OCI-LY3 (cell line): ENCODE results near the gene MIEF1.

ENCODE experiments used
- H2AFZ ChIP-seq: fragments of 200-600, 300-600 bp; shearing (Covaris generic); 2 replicates; pipeline ENCODE4 v1.6.0; 2014; ENCODE audit warnings: antibody characterized with exemption, low read depth, low read length
- H3K27ac ChIP-seq: fragments of 200-600, 300-600 bp; sonication (generic); 2 replicates; pipeline ENCODE4 v1.5.1; 2014; ENCODE audit warnings: mild to moderate bottlenecking, low read length, moderate library complexity, mixed read lengths
- H3K27me3 ChIP-seq: fragments of 200-600, 300-600 bp; sonication (generic); 2 replicates; pipeline ENCODE4 v1.6.1; 2014; ENCODE audit warnings: low read depth, low read length, mixed read lengths
- H3K36me3 ChIP-seq: fragments of 200-600, 300-600 bp; sonication (generic); replicated peaks from 2 replicates; pipeline ENCODE3; 2014; ENCODE audit warnings: low read depth, low read length, mixed read lengths
- H3K4me1 ChIP-seq: fragments of 300-600, 200-600 bp; sonication (generic); 2 replicates; pipeline ENCODE4 v1.6.1; 2014; ENCODE audit warnings: low read length, mixed read lengths
- H3K4me2 ChIP-seq: fragments of 200-600, 300-600 bp; sonication (generic); 2 replicates; pipeline ENCODE4 v1.6.1; 2014; ENCODE audit warnings: low read length, mixed read lengths
- H3K4me3 ChIP-seq: fragments of 300-600, 200-600 bp; sonication (generic); 2 replicates; pipeline ENCODE4 v1.5.1; 2014; ENCODE audit warnings: antibody characterized with exemption, mild to moderate bottlenecking, low read length, moderate library complexity
- H3K79me2 ChIP-seq: fragments of 300-600, 200-600 bp; shearing (Covaris generic); 2 replicates; pipeline ENCODE4 v1.6.1; 2014; ENCODE audit warnings: mild to moderate bottlenecking, low read length, mixed read lengths
- H3K9ac ChIP-seq: fragments of 300-600, 200-600 bp; shearing (Covaris generic); 2 replicates; pipeline ENCODE4 v1.6.0; 2014; ENCODE audit warnings: mild to moderate bottlenecking, low read length, moderate library complexity
- H3K9me3 ChIP-seq: fragments of 200-600, 300-600 bp; shearing (Covaris generic); 2 replicates; pipeline ENCODE4 v1.6.1; 2014; ENCODE audit warnings: low read length, mixed read lengths; ENCODE audit not compliant: insufficient read depth
- H4K20me1 ChIP-seq: fragments of 200-600, 300-600 bp; sonication (generic); 2 replicates; pipeline ENCODE4 v1.6.1; 2016; ENCODE audit warnings: low read length, mixed read lengths; ENCODE audit not compliant: insufficient read depth
- EZH2phosphoT487 ChIP-seq: fragments of 200-600 bp; shearing (Covaris generic); IDR thresholded peaks from 2 replicates; pipeline ENCODE4 v1.6.1; 2018; ENCODE audit warnings: antibody characterized with exemption, mixed run types, low read depth
- TF ChIP-seq, protein P1 (sequence below): fragments of 200-600, 300-600 bp; sonication (generic); IDR thresholded peaks from 2 replicates; pipeline ENCODE4 v1.5.1; 2014; ENCODE audit warnings: antibody characterized with exemption, low read length, low read depth

The MIEF1 gene

DNA sequence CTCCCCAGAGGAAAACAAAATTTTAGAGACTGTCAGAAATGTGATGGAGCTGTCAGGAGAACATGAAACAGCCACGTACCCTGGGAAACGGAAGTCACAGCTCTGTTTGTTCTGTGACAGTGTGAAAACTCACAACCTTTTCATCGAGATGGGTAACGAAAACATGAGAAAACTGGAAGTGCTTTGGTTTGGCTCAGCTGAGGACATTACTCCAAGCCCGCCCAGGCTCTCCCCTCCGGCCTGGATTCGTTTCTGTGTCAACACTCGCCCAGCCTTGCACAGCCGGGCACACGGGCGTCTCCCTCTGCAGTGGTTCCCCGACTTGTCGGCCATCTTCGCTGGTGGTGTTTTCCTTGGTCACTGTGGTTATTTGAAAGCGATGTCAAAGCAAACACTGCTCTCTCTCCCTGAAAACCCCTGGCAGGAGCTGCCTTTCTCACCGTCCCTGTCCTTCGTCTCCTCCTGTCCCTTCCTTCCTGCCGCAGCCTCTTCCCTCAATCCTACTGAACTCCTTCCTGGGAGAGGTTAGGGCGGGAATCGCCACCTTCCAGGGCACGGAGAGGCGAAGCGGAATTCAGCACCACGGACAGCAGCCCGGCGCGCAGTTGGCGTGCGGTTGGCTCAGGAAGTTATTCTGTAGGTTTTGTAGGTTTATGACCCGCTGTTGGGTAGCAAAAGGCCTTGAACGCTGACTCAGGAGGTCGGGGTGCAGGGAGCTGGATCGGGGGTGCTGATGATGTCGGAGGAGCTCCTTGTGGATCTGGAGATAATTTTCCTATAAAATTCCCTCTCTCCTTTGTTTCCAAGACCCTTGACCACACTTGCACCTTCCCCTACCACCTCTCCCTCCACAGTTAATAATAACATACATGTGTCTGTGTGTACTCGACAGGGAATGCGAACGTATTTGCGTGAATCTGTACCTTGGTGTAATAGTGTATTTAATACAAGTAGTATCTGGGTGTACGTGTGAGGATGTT lies 43.6 kb downstream of the MIEF1 start:
- peaks cover 18% of the 10 kb centered on the region for H3K27me3 ChIP-seq
- no peak for TF ChIP-seq EZH2phosphoT487
- TF ChIP-seq, protein P1, sequence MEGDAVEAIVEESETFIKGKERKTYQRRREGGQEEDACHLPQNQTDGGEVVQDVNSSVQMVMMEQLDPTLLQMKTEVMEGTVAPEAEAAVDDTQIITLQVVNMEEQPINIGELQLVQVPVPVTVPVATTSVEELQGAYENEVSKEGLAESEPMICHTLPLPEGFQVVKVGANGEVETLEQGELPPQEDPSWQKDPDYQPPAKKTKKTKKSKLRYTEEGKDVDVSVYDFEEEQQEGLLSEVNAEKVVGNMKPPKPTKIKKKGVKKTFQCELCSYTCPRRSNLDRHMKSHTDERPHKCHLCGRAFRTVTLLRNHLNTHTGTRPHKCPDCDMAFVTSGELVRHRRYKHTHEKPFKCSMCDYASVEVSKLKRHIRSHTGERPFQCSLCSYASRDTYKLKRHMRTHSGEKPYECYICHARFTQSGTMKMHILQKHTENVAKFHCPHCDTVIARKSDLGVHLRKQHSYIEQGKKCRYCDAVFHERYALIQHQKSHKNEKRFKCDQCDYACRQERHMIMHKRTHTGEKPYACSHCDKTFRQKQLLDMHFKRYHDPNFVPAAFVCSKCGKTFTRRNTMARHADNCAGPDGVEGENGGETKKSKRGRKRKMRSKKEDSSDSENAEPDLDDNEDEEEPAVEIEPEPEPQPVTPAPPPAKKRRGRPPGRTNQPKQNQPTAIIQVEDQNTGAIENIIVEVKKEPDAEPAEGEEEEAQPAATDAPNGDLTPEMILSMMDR: no peak
- H3K79me2 ChIP-seq: no peaks in the 10 kb centered on the region
- H3K9ac ChIP-seq: no peak overlapping the region
- no peaks in the 10 kb centered on the region for H3K36me3 ChIP-seq
- no peak overlapping the region for H3K4me3 ChIP-seq
- no peak overlapping the region for H3K27ac ChIP-seq
- H3K4me2 ChIP-seq: no peak overlapping the region
- no peaks in the 10 kb centered on the region for H4K20me1 ChIP-seq
- no peak overlapping the region for H2AFZ ChIP-seq
- H3K9me3 ChIP-seq: no peaks in the 10 kb centered on the region
- no peaks in the 10 kb centered on the region for H3K4me1 ChIP-seq

DNA sequence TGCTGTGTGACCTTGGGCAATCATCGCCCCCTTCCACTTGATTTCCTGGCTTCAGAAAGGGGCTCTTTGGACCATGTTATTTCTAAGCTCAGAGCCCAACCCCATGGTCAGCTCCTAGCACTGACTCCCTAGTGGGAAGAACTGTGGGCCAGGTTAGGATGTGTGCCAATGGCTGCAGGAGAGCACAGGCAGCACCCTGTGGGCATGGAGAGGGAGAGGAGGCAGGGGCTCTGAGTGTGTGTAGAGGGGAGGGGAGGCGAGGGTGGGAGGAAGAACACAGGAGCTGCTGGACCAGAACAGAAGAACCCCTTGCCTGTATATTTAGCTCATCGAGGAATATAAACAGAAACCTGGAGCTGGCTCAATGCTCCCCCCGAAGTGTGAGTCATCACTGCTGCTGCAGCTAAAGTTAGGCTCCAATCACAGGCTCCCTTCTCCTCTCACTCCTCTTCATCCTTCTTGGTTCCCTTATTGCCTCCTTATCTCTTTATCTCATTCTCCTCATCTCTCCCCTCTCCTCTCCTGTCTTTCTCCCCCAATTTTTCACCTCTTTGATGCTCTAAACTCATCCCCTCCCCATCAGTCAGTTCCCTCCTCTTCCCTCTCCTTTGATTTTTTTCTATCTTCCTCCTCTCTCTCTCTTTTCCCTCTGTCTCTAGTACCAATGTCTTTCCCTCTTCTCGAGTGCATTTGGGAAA lies 44.9 kb downstream of the MIEF1 start:
- TF ChIP-seq, protein P1: no peak
- TF ChIP-seq EZH2phosphoT487: no peak
- Histone ChIP-seq H3K4me3 (no peak overlapping the region), H2AFZ (no peak overlapping the region), H4K20me1 (no peaks in the 10 kb centered on the region), H3K4me1 (no peaks in the 10 kb centered on the region), H3K27me3 (peaks cover 18% of the 10 kb centered on the region), H3K36me3 (no peaks in the 10 kb centered on the region), H3K4me2 (no peak overlapping the region), H3K27ac (no peak overlapping the region), H3K9me3 (no peaks in the 10 kb centered on the region), H3K79me2 (no peaks in the 10 kb centered on the region), H3K9ac (no peak overlapping the region)

DNA sequence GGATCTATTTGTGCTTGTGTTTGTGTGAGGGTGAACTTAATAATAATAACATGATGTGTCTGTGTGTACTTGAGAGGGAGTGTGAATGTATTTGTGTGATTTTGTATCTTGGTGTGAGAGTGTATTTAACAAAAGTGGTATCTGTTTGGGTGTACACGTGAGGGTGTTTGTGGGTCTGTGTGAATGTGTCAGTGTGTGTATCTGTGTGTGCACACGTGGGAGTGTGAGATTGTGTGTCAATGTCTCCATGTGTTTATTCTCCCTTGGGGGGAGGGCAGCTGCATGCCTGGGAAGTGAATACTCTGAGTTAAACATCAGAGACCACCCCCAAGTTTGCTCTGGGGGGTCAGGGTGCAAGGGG lies 45.5 kb downstream of the MIEF1 start:
- no peak overlapping the region for H3K27ac ChIP-seq
- H4K20me1 ChIP-seq: no peaks in the 10 kb centered on the region
- no peak overlapping the region for H3K9ac ChIP-seq
- H3K4me2 ChIP-seq: no peak overlapping the region
- no peak overlapping the region for H3K4me3 ChIP-seq
- H2AFZ ChIP-seq: no peak overlapping the region
- H3K4me1 ChIP-seq: no peaks in the 10 kb centered on the region
- H3K27me3 ChIP-seq: peaks cover 21% of the 10 kb centered on the region
- no peaks in the 10 kb centered on the region for H3K9me3 ChIP-seq
- no peaks in the 10 kb centered on the region for H3K36me3 ChIP-seq
- no peak for TF ChIP-seq EZH2phosphoT487
- TF ChIP-seq, protein P1: no peak
- no peaks in the 10 kb centered on the region for H3K79me2 ChIP-seq

DNA sequence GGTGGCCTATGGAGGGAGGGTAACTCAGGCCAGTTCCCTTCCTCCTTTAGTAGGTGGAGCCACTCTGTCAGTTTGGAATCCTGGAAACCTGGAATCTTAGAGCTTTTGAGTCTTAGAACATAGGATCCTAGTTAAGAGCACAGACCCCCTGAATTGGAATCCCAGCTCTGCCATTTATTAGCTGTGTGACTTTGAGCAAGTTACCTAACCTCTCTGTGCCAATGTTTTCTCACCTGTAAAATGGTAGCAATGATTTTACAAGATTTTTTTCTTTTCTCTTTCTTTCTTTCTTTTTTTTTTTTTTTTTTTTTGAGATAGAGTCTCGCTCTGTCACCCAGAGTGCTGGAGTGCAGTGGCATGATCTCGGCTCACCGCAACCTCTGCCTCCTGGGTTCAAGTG lies 51.3 kb downstream of the MIEF1 start:
- Histone ChIP-seq H3K27ac (no peak overlapping the region), H3K9me3 (no peaks in the 10 kb centered on the region), H3K4me1 (no peaks in the 10 kb centered on the region), H3K36me3 (no peaks in the 10 kb centered on the region), H3K4me3 (no peak overlapping the region), H2AFZ (no peak overlapping the region), H3K4me2 (no peak overlapping the region), H4K20me1 (no peaks in the 10 kb centered on the region), H3K79me2 (no peaks in the 10 kb centered on the region), H3K9ac (no peak overlapping the region), H3K27me3 (peaks cover 19% of the 10 kb centered on the region)
- no peak for TF ChIP-seq EZH2phosphoT487
- TF ChIP-seq, protein P1: no peak
